ENCODE results near the gene ETV1.
A peak's percentile ranks its signal among the peaks of the same experiment; 100 is the strongest.

ETV1 gene

DNA sequence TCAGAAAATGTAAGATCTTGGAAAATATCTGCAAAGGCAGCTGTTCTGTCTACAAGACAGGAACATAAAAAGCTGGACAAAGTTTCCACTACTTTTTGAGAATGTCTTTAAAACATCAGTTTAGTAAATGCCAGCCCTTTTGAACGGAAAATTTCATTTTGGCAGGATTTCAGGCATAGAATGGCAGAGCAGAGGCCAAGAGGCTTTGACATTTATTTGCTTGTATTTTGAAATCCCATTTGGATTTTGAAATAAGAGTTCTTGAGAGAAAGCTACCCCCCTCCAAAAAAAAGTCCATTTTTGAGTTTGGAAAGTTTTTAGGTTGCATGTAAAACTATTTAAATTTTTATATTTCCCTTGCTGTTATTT lies 3.1 kb upstream of the ETV1 start:
- no peak for DNase-seq (ENCODE audit: low read depth in 1 of 2, low spot score in 1 of 2)
- TF ChIP-seq, protein P1, sequence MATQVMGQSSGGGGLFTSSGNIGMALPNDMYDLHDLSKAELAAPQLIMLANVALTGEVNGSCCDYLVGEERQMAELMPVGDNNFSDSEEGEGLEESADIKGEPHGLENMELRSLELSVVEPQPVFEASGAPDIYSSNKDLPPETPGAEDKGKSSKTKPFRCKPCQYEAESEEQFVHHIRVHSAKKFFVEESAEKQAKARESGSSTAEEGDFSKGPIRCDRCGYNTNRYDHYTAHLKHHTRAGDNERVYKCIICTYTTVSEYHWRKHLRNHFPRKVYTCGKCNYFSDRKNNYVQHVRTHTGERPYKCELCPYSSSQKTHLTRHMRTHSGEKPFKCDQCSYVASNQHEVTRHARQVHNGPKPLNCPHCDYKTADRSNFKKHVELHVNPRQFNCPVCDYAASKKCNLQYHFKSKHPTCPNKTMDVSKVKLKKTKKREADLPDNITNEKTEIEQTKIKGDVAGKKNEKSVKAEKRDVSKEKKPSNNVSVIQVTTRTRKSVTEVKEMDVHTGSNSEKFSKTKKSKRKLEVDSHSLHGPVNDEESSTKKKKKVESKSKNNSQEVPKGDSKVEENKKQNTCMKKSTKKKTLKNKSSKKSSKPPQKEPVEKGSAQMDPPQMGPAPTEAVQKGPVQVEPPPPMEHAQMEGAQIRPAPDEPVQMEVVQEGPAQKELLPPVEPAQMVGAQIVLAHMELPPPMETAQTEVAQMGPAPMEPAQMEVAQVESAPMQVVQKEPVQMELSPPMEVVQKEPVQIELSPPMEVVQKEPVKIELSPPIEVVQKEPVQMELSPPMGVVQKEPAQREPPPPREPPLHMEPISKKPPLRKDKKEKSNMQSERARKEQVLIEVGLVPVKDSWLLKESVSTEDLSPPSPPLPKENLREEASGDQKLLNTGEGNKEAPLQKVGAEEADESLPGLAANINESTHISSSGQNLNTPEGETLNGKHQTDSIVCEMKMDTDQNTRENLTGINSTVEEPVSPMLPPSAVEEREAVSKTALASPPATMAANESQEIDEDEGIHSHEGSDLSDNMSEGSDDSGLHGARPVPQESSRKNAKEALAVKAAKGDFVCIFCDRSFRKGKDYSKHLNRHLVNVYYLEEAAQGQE (IDR thresholded peaks at IDR 0.05; ENCODE audit: insufficient replicate concordance, low read depth): no peak
- TF ChIP-seq GABPA (IDR thresholded peaks at IDR 0.05; ENCODE audit: low read depth): no peak
- no peak for TF ChIP-seq SPI1 (IDR thresholded peaks at IDR 0.05; ENCODE audit: borderline replicate concordance, low read depth)
- Histone ChIP-seq H3K4me3 (replicated peaks; ENCODE audit: insufficient read depth, low read length) (no peak overlapping the region), H3K27me3 (ENCODE audit: insufficient read depth, poor library complexity, severe bottlenecking) (peaks cover 3% of the 10 kb centered on the region), H3K27ac (replicated peaks) (no peak overlapping the region)

DNA sequence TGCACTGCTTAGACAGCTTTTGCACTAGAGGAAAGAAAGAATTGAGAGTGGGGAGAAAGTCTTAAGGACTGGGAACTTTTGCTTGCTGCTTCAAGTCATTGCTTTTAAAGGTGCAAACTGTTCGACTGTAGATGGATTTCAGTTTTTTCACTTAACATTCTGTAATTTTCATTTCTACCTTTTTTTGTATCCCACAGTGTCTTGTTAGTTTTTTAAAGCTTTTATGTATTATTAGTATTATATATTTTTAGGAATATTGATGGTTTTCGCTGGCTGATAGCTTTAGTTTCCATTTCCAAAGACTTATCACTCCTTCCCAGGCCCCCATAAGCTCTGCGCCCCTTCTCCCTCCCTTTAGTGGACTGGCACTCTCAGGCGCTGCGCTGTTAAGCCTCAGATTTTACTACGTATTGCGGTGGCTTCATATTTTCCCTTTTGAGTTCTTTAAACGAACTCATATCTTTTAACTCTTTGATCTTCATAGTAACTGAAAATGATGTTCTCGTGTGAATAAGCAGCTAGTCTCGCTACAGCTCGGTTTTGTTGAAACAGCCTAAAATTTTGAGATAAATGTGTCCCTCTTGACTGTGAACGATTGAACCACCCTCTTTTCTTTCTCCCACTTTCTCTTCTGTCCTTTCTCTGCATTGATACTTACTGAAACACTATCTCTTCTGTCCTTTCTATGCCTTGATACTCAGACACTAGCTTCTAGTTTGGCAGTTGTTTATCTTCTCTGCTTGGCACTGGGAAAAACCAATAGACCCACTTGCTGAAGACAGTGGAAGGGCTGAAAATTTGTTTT lies 2.5 kb upstream of the ETV1 start:
- Histone ChIP-seq H3K27ac (replicated peaks) (peak overlapping the region; percentile 86), H3K4me3 (replicated peaks; ENCODE audit: insufficient read depth, low read length) (0 out of 2 replicates have a peak overlapping the region, but pooled peaks have one; percentile 72), H3K27me3 (ENCODE audit: insufficient read depth, poor library complexity, severe bottlenecking) (peaks cover 3% of the 10 kb centered on the region)
- DNase-seq (ENCODE audit: low read depth in 1 of 2, low spot score in 1 of 2): no peak
- TF ChIP-seq POLR2AphosphoS5 (IDR thresholded peaks at IDR 0.05; ENCODE audit: low read depth) (no peak), SPI1 (IDR thresholded peaks at IDR 0.05; ENCODE audit: borderline replicate concordance, low read depth) (no peak), GABPA (IDR thresholded peaks at IDR 0.05; ENCODE audit: low read depth) (no peak)
- TF ChIP-seq, protein P1 (IDR thresholded peaks at IDR 0.05; ENCODE audit: insufficient replicate concordance, low read depth): no peak
- TF ChIP-seq, protein P2, sequence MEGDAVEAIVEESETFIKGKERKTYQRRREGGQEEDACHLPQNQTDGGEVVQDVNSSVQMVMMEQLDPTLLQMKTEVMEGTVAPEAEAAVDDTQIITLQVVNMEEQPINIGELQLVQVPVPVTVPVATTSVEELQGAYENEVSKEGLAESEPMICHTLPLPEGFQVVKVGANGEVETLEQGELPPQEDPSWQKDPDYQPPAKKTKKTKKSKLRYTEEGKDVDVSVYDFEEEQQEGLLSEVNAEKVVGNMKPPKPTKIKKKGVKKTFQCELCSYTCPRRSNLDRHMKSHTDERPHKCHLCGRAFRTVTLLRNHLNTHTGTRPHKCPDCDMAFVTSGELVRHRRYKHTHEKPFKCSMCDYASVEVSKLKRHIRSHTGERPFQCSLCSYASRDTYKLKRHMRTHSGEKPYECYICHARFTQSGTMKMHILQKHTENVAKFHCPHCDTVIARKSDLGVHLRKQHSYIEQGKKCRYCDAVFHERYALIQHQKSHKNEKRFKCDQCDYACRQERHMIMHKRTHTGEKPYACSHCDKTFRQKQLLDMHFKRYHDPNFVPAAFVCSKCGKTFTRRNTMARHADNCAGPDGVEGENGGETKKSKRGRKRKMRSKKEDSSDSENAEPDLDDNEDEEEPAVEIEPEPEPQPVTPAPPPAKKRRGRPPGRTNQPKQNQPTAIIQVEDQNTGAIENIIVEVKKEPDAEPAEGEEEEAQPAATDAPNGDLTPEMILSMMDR (IDR thresholded peaks at IDR 0.05; ENCODE audit: insufficient read depth, low read length): no peak

DNA sequence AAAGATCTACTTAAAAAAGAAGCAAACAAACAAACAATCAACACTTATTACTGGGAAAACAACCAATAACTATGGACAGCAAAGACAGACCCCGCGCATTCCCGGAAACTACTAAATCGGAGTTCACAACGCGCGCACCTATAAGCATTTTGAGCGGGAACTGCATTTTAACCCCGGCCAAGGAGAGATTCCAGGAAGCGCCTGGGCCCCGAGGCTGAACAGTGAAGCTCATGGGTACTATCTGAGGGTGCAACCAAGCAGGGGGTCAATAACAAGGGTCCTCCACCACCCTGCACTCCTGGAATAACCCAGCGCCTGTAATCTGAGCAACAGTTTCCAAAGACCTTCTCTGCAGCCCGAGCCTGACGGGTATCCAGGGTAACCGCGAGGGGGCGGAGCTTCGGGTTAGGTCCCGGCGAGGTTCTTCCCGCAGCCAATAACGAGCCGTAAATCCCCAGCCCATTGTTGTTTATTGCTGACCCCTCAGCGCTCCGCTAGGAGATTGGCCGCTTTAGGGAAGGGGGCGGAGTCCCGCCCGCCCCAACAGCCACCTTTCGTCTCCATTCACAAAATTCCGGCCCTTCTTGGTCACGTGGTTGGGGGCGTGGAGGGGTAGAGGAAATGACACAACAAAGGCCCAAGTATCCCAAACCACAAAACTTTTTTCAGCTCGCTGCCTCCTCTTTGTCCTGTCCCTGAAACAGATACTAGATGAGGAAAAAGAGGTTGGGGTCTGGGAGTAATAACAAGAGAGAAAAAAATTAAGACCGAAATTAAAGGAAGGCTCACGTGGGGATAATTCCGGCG lies 1.7 kb upstream of the ETV1 start:
- Histone ChIP-seq H3K4me3 (replicated peaks; ENCODE audit: insufficient read depth, low read length) (peak overlapping the region; percentile 72), H3K27me3 (ENCODE audit: insufficient read depth, poor library complexity, severe bottlenecking) (peaks cover 3% of the 10 kb centered on the region), H3K27ac (replicated peaks) (peak overlapping the region; percentile 86)
- DNase-seq (ENCODE audit: low read depth in 1 of 2, low spot score in 1 of 2): peak; percentile 90 to 93
- TF ChIP-seq POLR2AphosphoS5 (IDR thresholded peaks at IDR 0.05; ENCODE audit: low read depth) (no peak; the same call in 1 of the 2 replicates), GABPA (IDR thresholded peaks at IDR 0.05; ENCODE audit: low read depth) (no peak), SPI1 (IDR thresholded peaks at IDR 0.05; ENCODE audit: borderline replicate concordance, low read depth) (no peak)
- TF ChIP-seq, protein P1 (IDR thresholded peaks at IDR 0.05; ENCODE audit: insufficient replicate concordance, low read depth): no peak
- TF ChIP-seq, protein P2 (IDR thresholded peaks at IDR 0.05; ENCODE audit: insufficient read depth, low read length): no peak
